WERI-Rb-1 (cell line): ENCODE results near the gene CARD14.

Experiments
- DNase-seq: peaks from one replicate; pipeline ENCODE4 v3.0.0-alpha.2; 2020
- H3K27ac ChIP-seq: fragments of 250-450 bp; sonication (Bioruptor Pico); 2 replicates; pipeline ENCODE4 v1.5.1; 2020; ENCODE audit warnings: mild to moderate bottlenecking, moderate library complexity
- H3K27me3 ChIP-seq: fragments of 250-450 bp; sonication (Bioruptor Pico); 2 replicates; pipeline ENCODE4 v1.5.1; 2021; ENCODE audit warnings: mild to moderate bottlenecking, low read depth, moderate library complexity; ENCODE audit not compliant: insufficient read depth, severe bottlenecking
- H3K36me3 ChIP-seq: fragments of 250-450 bp; sonication (Bioruptor Pico); 2 replicates; pipeline ENCODE4 v1.5.1; 2020; ENCODE audit warnings: mild to moderate bottlenecking, moderate library complexity
- H3K4me3 ChIP-seq: 2 replicates; pipeline ENCODE4 v1.5.1; 2011; ENCODE audit warnings: low read depth, mild to moderate bottlenecking, control low read depth, low read length
- H3K9me3 ChIP-seq: fragments of 250-450 bp; sonication (Bioruptor Pico); 2 replicates; pipeline ENCODE4 v1.5.1; 2021; ENCODE audit warnings: mild to moderate bottlenecking, moderate library complexity; ENCODE audit not compliant: severe bottlenecking
- TF ChIP-seq, protein P1 (sequence below): IDR thresholded peaks from 2 replicates; pipeline ENCODE4 v1.5.1; 2011; ENCODE audit warnings: low read depth, mild to moderate bottlenecking, control low read depth, inconsistent platforms, low read length

Gene CARD14

DNA sequence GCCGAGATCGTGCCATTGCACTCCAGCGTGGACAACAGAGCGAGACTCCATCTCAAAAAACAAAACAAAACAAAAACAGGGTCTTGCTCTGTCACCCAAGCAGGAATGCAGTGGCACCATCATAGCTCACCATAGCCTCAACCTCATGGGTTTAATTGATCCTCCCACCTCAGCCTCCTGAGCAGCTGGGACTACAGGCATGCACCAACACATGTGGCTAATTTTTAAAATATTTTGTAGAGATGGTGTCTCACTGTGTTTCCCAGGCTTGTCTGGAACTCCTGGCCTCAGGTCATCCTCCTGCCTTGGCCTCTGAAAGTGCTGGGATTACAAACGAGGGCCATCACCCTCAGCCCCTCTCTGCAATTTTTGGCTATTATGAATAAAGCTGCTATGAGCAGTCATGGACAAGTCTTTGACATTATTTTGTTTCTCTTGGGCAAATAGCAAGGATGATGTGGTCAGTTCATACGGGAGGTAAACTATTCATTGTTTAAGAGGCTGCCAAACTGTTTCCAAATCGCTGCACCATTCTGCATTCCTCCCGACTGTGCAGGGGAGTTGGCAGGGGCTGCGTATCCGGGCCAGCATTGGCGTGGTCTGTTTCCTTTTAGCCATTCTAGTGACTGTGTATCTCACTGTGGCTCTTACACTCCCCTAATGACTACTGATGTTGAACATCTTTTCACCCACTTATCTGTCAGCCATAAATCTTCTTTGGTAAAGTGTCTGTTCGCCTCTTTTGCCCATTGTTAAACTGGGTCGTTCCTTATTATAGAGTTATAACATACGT, 44.0 kb upstream of the CARD14 start:
- Histone ChIP-seq H3K4me3 (no peak overlapping the region), H3K27me3 (no peaks in the 10 kb centered on the region), H3K36me3 (no peaks in the 10 kb centered on the region), H3K27ac (no peak overlapping the region), H3K9me3 (no peaks in the 10 kb centered on the region)
- no peak for DNase-seq
- TF ChIP-seq, protein P1, sequence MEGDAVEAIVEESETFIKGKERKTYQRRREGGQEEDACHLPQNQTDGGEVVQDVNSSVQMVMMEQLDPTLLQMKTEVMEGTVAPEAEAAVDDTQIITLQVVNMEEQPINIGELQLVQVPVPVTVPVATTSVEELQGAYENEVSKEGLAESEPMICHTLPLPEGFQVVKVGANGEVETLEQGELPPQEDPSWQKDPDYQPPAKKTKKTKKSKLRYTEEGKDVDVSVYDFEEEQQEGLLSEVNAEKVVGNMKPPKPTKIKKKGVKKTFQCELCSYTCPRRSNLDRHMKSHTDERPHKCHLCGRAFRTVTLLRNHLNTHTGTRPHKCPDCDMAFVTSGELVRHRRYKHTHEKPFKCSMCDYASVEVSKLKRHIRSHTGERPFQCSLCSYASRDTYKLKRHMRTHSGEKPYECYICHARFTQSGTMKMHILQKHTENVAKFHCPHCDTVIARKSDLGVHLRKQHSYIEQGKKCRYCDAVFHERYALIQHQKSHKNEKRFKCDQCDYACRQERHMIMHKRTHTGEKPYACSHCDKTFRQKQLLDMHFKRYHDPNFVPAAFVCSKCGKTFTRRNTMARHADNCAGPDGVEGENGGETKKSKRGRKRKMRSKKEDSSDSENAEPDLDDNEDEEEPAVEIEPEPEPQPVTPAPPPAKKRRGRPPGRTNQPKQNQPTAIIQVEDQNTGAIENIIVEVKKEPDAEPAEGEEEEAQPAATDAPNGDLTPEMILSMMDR = no peak

- no peak overlapping the region for H3K27ac ChIP-seq
- H3K27me3 ChIP-seq = no peaks in the 10 kb centered on the region
- no peaks in the 10 kb centered on the region for H3K9me3 ChIP-seq
- no peaks in the 10 kb centered on the region for H3K36me3 ChIP-seq
- TF ChIP-seq, protein P1 = no peak
- H3K4me3 ChIP-seq = no peak overlapping the region
- no peak for DNase-seq
Observed at GRCh38 chr17:80126449-80126715, 43.4 kb upstream of the CARD14 start.

DNA sequence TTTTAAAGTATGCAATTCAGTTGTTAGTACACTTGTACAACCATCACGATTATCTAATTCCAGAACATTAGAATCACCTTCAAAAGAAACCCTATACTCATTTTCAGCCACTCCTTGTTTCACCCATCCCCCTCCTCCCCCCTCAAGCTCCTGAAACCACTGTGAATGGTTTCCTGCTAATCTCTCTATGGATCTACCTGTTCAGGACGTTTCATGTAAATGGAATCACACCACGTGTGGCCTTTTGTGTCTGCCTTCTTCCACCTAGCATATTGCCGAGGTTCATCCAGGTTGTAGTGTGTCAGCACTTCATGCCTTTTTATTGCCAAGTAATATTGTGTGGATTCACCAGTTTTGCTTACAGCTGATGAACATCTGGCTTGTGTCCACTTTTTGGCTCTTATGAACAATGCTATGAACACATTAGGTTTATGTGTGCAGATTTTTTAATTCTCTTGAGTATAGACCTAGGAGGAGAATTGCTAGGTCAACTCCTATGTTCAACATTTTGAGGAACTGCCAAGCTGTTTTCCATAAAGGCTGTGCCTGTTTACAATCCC, 40.7 kb upstream of the CARD14 start:
- Histone ChIP-seq H3K27me3 (no peaks in the 10 kb centered on the region), H3K36me3 (peaks cover 15% of the 10 kb centered on the region), H3K4me3 (no peak overlapping the region), H3K27ac (no peak overlapping the region), H3K9me3 (no peaks in the 10 kb centered on the region)
- DNase-seq = peak; percentile 9
- TF ChIP-seq, protein P1 = no peak

DNA sequence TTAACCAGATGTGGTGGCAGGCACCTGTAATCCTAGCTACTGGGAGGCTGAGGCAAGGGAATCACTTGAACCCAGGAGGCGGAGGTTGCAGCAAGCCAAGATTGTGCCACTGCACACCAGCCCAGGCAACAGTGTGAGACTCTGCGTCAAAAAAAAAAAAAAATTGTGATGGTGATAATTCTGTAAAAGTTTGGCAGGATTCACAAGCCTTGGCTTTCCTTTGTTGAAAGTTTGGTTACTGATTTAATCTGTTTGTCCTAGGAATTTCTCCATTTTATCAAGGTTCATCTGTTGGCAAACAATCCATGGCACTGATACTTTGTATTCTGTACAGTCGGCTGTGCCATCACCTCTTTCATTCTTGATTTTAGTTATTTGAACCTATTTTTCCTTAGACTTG, 38.8 kb upstream of the CARD14 start:
- Histone ChIP-seq H3K36me3 (peaks cover 34% of the 10 kb centered on the region), H3K27ac (no peak overlapping the region), H3K27me3 (no peaks in the 10 kb centered on the region), H3K4me3 (no peak overlapping the region), H3K9me3 (no peaks in the 10 kb centered on the region)
- DNase-seq = no peak
- TF ChIP-seq, protein P1 = no peak

GRCh38 chr17:80132906-80133625, 36.8 kb upstream of the CARD14 start:
- TF ChIP-seq, protein P1 = no peak
- no peak overlapping the region for H3K4me3 ChIP-seq
- DNase-seq = no peak
- H3K27me3 ChIP-seq = no peaks in the 10 kb centered on the region
- H3K9me3 ChIP-seq = no peaks in the 10 kb centered on the region
- H3K27ac ChIP-seq = no peak overlapping the region
- H3K36me3 ChIP-seq = peaks cover 54% of the 10 kb centered on the region
